ENCODE data around the gene QDPR. TPM values are rescaled to one million over a fixed set of nuclear protein-coding genes. Genes with fewer than 3 reads are reported as not detected.
"Not testable (repeated sequence)": the region's sequence is repeated elsewhere in the genome, so short reads cannot be mapped to it uniquely, and the experiment has no call there.

Gene QDPR
- total RNA-seq, 1 donor from 2014 or later: 52.2 TPM

DNA sequence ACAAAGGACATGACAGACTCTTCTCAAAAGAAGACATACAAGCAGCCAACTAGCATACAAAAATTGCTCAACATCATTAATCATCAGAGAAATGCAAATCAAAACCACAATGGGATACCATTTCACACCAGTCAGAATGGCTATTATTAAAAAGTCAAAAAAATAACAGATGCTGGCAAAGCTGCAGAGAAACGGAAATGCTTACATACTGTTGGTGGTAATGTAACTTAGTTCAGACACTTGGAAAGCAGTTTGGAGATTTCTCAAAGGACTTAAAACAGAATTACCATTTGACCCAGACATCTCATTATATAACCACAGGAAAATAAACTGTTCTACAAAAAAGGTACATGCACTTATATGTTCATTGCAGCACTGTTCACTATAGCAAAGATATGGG is 69.4 kb downstream of the QDPR start:
- FAIRE-seq; DNase-seq (ENCODE audit: low spot score in 2 of 2): not testable (repeated sequence)

DNA sequence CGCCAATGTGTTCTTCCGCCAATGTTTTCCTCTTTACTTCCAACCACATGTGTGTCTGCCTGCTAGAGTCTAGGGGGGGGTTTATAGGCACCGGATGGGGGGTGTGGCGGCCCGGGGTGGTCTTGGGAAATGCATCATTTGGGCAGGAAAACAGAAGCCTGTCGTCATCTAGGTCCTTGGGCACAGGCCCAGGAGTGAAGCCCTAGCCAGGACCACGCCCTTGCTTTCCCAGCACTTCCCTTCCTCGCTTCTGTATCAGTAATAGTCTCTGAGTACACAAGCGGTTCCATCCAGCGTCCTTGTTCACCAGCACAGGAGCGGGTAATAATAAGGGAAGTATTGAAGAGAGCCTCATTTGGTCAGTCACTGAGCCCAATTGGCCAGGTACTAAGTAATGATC is 74.5 kb downstream of the QDPR start:
- FAIRE-seq (no peak), DNase-seq (ENCODE audit: low spot score in 2 of 2) (no peak)

DNA sequence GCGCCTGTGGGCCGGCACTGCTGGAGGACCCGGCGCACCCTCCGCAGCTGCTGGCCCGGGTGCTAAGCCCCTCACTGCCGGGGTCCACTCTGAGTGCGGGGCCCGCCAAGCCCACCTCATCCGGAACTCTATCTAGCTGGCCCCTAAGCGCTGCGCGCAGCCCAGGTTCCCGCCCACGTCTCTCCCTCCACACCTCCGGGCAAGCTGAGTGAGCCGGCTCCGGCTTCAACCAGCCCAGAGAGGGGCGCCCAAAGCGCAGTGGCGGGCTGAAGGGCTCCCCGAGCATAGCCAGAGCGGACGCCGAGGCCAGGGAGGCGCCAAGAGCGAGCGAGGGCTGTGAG is 75.2 kb downstream of the QDPR start:
- no peak for FAIRE-seq
- no peak for DNase-seq (ENCODE audit: low spot score in 2 of 2)

Other genes with a start within 250 kb of the QDPR start
- gene CLRN2, start 3.1 kb upstream of the QDPR start, total RNA-seq: not detected
- gene LAP3, start 65.1 kb upstream of the QDPR start, total RNA-seq: 45.2 TPM
- 26.5 TPM for gene MED28, start 102.6 kb upstream of the QDPR start, total RNA-seq

All from frontal cortex (tissue), 4 donors.